Osteoblast (primary cell): ENCODE results near the gene ATF7IP2. TPM values are rescaled to one million over a fixed set of nuclear protein-coding genes. Genes with fewer than 3 reads are reported as not detected.

Experiments
- DNase-seq: peaks from one replicate; pipeline ENCODE4 v3.0.0; 2011; ENCODE audit warnings: low spot score, mixed read lengths; ENCODE audit not compliant: insufficient read length; ENCODE audit errors: missing footprints
- H2AFZ ChIP-seq: 2 replicates; pipeline ENCODE4 v1.6.0; 2011; ENCODE audit warnings: mild to moderate bottlenecking, low read length
- H3K27ac ChIP-seq: 2 replicates; pipeline ENCODE4 v1.5.1; 2011; ENCODE audit warnings: mild to moderate bottlenecking, low read depth, low read length, moderate library complexity
- H3K27me3 ChIP-seq: 2 replicates; pipeline ENCODE4 v1.6.0; 2012; ENCODE audit warnings: mild to moderate bottlenecking, control low read depth, inconsistent platforms, low read length, moderate library complexity; ENCODE audit not compliant: insufficient read depth
- H3K36me3 ChIP-seq: 2 replicates; pipeline ENCODE4 v1.5.1; 2011; ENCODE audit warnings: mild to moderate bottlenecking, low read length, control low read depth, moderate library complexity; ENCODE audit not compliant: insufficient read depth
- H3K4me1 ChIP-seq: 2 replicates; pipeline ENCODE4 v1.5.1; 2011; ENCODE audit warnings: mild to moderate bottlenecking, low read length, control low read depth, moderate library complexity; ENCODE audit not compliant: insufficient read depth
- H3K4me2 ChIP-seq: 2 replicates; pipeline ENCODE4 v1.6.0; 2011; ENCODE audit warnings: mild to moderate bottlenecking, low read length; ENCODE audit not compliant: insufficient read depth
- H3K4me3 ChIP-seq: fragments of 200-600 bp; sonication (generic); 3 replicates; pipeline ENCODE4 v1.5.1; 2012; ENCODE audit warnings: mild to moderate bottlenecking, low read length, inconsistent platforms; ENCODE audit not compliant: insufficient read depth
- H3K79me2 ChIP-seq: 2 replicates; pipeline ENCODE4 v1.6.0; 2012; ENCODE audit warnings: mild to moderate bottlenecking, low read length, control low read depth, inconsistent platforms; ENCODE audit not compliant: insufficient read depth
- H3K9me3 ChIP-seq: 2 replicates; pipeline ENCODE4 v1.5.1; 2011; ENCODE audit warnings: low read depth, low read length, control low read depth
- H4K20me1 ChIP-seq: 2 replicates; pipeline ENCODE4 v1.6.0; 2012; ENCODE audit warnings: mild to moderate bottlenecking, low read length, control low read depth; ENCODE audit not compliant: insufficient read depth
- CTCF ChIP-seq: IDR thresholded peaks from 2 replicates; pipeline ENCODE4 v1.5.1; 2011; ENCODE audit warnings: mild to moderate bottlenecking, low read depth, low read length, moderate library complexity; ENCODE audit errors: extremely low read depth
- total RNA-seq: library from RNA; depleted of rRNA; stranded (reverse); fragments of >200 nt; gene quantifications from 2 replicates; pipeline ENCODE4 v1.2.3, GENCODE V29; 2012

Gene ATF7IP2
- total RNA-seq, 1 donor: 8.0 TPM

DNA sequence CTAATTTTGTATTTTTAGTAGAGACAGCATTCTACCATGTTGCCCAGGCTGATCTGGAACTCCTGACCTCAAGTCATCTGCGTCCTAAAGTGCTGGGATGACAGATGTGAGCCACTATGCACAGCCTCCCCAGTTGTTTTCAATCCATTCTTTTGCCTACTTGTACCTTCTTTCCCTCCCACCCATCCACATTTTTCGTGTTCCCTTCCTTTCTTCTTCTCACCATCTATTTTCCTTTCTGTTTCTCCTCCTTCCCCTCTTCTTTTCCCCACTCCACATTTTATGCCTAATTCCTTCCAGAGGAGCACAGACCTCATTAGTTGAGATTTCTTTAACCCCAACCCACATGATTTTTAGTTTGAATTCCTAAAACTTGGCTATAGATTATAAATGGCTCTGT lies 94.3 kb downstream of the ATF7IP2 start:
- TF ChIP-seq CTCF: no peak
- no peaks in the 10 kb centered on the region for H3K9me3 ChIP-seq
- H3K79me2 ChIP-seq: no peaks in the 10 kb centered on the region
- peaks cover 4% of the 10 kb centered on the region for H3K36me3 ChIP-seq
- no peak overlapping the region for H3K4me3 ChIP-seq
- no peak overlapping the region for H2AFZ ChIP-seq
- no peaks in the 10 kb centered on the region for H3K27me3 ChIP-seq
- H3K27ac ChIP-seq: no peak overlapping the region
- H3K4me1 ChIP-seq: no peaks in the 10 kb centered on the region
- H3K4me2 ChIP-seq: no peak overlapping the region
- H4K20me1 ChIP-seq: no peaks in the 10 kb centered on the region
- no peak for DNase-seq

GRCh38 chr16:10485159-10485558 lies 99.3 kb downstream of the ATF7IP2 start:
- H3K4me2 ChIP-seq: no peak overlapping the region
- H3K4me1 ChIP-seq: no peaks in the 10 kb centered on the region
- no peak overlapping the region for H3K4me3 ChIP-seq
- H2AFZ ChIP-seq: no peak overlapping the region
- DNase-seq: no peak
- H3K27ac ChIP-seq: no peak overlapping the region
- H4K20me1 ChIP-seq: no peaks in the 10 kb centered on the region
- H3K36me3 ChIP-seq: no peaks in the 10 kb centered on the region
- H3K9me3 ChIP-seq: peaks cover 4% of the 10 kb centered on the region
- H3K27me3 ChIP-seq: no peaks in the 10 kb centered on the region
- no peaks in the 10 kb centered on the region for H3K79me2 ChIP-seq
- no peak for TF ChIP-seq CTCF

- H3K36me3 ChIP-seq: no peaks in the 10 kb centered on the region
- no peak overlapping the region for H3K4me3 ChIP-seq
- H3K4me2 ChIP-seq: no peak overlapping the region
- H3K4me1 ChIP-seq: no peaks in the 10 kb centered on the region
- TF ChIP-seq CTCF: no peak
- DNase-seq: no peak
- H2AFZ ChIP-seq: no peak overlapping the region
- H3K79me2 ChIP-seq: no peaks in the 10 kb centered on the region
- no peak overlapping the region for H3K27ac ChIP-seq
- no peaks in the 10 kb centered on the region for H4K20me1 ChIP-seq
- H3K9me3 ChIP-seq: peaks cover 4% of the 10 kb centered on the region
- no peaks in the 10 kb centered on the region for H3K27me3 ChIP-seq
Observed at GRCh38 chr16:10485698-10486382, 100.0 kb downstream of the ATF7IP2 start.

- TF ChIP-seq CTCF: no peak
- H3K4me3 ChIP-seq: no peak overlapping the region
- peaks cover 7% of the 10 kb centered on the region for H3K9me3 ChIP-seq
- H2AFZ ChIP-seq: no peak overlapping the region
- no peaks in the 10 kb centered on the region for H3K27me3 ChIP-seq
- no peak overlapping the region for H3K27ac ChIP-seq
- H3K4me2 ChIP-seq: no peak overlapping the region
- no peaks in the 10 kb centered on the region for H3K4me1 ChIP-seq
- DNase-seq: no peak
- H3K79me2 ChIP-seq: no peaks in the 10 kb centered on the region
- no peaks in the 10 kb centered on the region for H4K20me1 ChIP-seq
- H3K36me3 ChIP-seq: no peaks in the 10 kb centered on the region
Observed at GRCh38 chr16:10490141-10490540, 104.3 kb downstream of the ATF7IP2 start.
